PC-3 (cell line): ENCODE measurements around the gene CORIN. TPM values are rescaled to one million over a fixed set of nuclear protein-coding genes. Genes with fewer than 3 reads are reported as not detected.

Experiments used
- microRNA-seq: library from miRNA; unstranded; fragments of <30 nt; microRNA quantifications from one replicate; pipeline ENCODE4 v1.1.0, GENCODE V29; 2020; ENCODE audit not compliant: unreplicated experiment
- total RNA-seq: library from RNA; depleted of rRNA; stranded (reverse); fragments of >200 nt; gene quantifications from 2 replicates; pipeline ENCODE4 v1.2.3, GENCODE V29; 2014; rRNA removed

The CORIN gene
- total RNA-seq, 1 experiment from 2014 or later: not detected

Small RNA genes within 50 kb of the gene (microRNA-seq; reads per million reads assigned to microRNA genes)
- gene MIR8053: not detected

Other genes starting within 250 kb of the CORIN start
- gene NFXL1, start 76.5 kb upstream of the CORIN start, total RNA-seq: 13.2 and 14.7 TPM in 2 replicates
- 0.29 and 1.1 TPM in 2 replicates for gene CNGA1, start 178.6 kb upstream of the CORIN start, total RNA-seq
- gene NIPAL1, start 178.7 kb upstream of the CORIN start, total RNA-seq: 5.9 and 7.3 TPM in 2 replicates